Glutamatergic neuron (in vitro differentiated cells): ENCODE results near the gene NTF3. TPM values are rescaled to one million over a fixed set of nuclear protein-coding genes. Genes with fewer than 3 reads are reported as not detected.
A peak's percentile ranks its signal among the peaks of the same experiment; 100 is the strongest.

Experiments
- DNase-seq: peaks from one replicate; pipeline ENCODE4 v3.0.0; 2022
- H3K27ac Mint-ChIP-seq: one replicate; pipeline ENCODE4 v1.8.0; 2020; ENCODE audit warnings: mild to moderate bottlenecking, mixed read lengths, inconsistent platforms; ENCODE audit not compliant: unreplicated experiment
- H3K27me3 Mint-ChIP-seq: one replicate; pipeline ENCODE4 v1.8.0; 2020; ENCODE audit warnings: mild to moderate bottlenecking, moderate library complexity, mixed read lengths, inconsistent platforms; ENCODE audit not compliant: unreplicated experiment
- H3K36me3 Mint-ChIP-seq: one replicate; pipeline ENCODE4 v1.8.0; 2020; ENCODE audit warnings: mild to moderate bottlenecking, mixed read lengths, inconsistent platforms; ENCODE audit not compliant: unreplicated experiment
- H3K4me1 Mint-ChIP-seq: one replicate; pipeline ENCODE4 v1.8.0; 2020; ENCODE audit warnings: mild to moderate bottlenecking, low read depth, mixed read lengths, inconsistent platforms; ENCODE audit not compliant: unreplicated experiment
- H3K4me3 Mint-ChIP-seq: one replicate; pipeline ENCODE4 v1.8.0; 2020; ENCODE audit warnings: mild to moderate bottlenecking, mixed read lengths, inconsistent platforms; ENCODE audit not compliant: unreplicated experiment
- H3K9me3 Mint-ChIP-seq: one replicate; pipeline ENCODE4 v1.8.0; 2020; ENCODE audit warnings: mild to moderate bottlenecking, moderate library complexity, mixed read lengths, inconsistent platforms; ENCODE audit not compliant: unreplicated experiment
- CTCF ChIP-seq: fragments of 200-600 bp; sonication (generic); IDR thresholded peaks from one replicate; pipeline ENCODE4 v1.5.0; 2021; ENCODE audit not compliant: partially characterized antibody, unreplicated experiment
- total RNA-seq: library from RNA; stranded (reverse); fragmentation: NEBNext Ultra II Directional; extraction: Animal tissue kit (Norgen Biotek cat#: 25700); gene quantifications from one replicate; pipeline ENCODE4 v1.2.1, GENCODE V29; 2021; ENCODE audit not compliant: unreplicated experiment

The NTF3 gene
- total RNA-seq, 1 donor from 2014 or later: 5.0 TPM

GRCh38 chr12:5433081-5433844 lies 1.4 kb downstream of the NTF3 start:
- Mint-ChIP-seq H3K27me3 (peaks cover 17% of the 10 kb centered on the region), H3K36me3 (peaks cover 8% of the 10 kb centered on the region), H3K27ac (peak overlapping the region; percentile 4), H3K9me3 (peaks cover 6% of the 10 kb centered on the region), H3K4me1 (peaks cover 20% of the 10 kb centered on the region), H3K4me3 (no peak overlapping the region)
- no peak for TF ChIP-seq CTCF
- peak; percentile 53 for DNase-seq

GRCh38 chr12:5433845-5434646 lies 2.1 kb downstream of the NTF3 start:
- DNase-seq: no peak
- H3K4me1 Mint-ChIP-seq: peaks cover 16% of the 10 kb centered on the region
- peaks cover 17% of the 10 kb centered on the region for H3K27me3 Mint-ChIP-seq
- peaks cover 10% of the 10 kb centered on the region for H3K36me3 Mint-ChIP-seq
- H3K27ac Mint-ChIP-seq: no peak overlapping the region
- H3K4me3 Mint-ChIP-seq: no peak overlapping the region
- TF ChIP-seq CTCF: no peak
- H3K9me3 Mint-ChIP-seq: peaks cover 6% of the 10 kb centered on the region

GRCh38 chr12:5434647-5435560 lies 3.0 kb downstream of the NTF3 start:
- Mint-ChIP-seq H3K27ac (no peak overlapping the region), H3K4me1 (peaks cover 10% of the 10 kb centered on the region), H3K36me3 (peaks cover 10% of the 10 kb centered on the region), H3K9me3 (peaks cover 6% of the 10 kb centered on the region), H3K4me3 (no peak overlapping the region), H3K27me3 (peaks cover 16% of the 10 kb centered on the region)
- TF ChIP-seq CTCF: no peak
- no peak for DNase-seq

- DNase-seq: no peak
- no peak for TF ChIP-seq CTCF
- peaks cover 14% of the 10 kb centered on the region for H3K4me1 Mint-ChIP-seq
- no peak overlapping the region for H3K4me3 Mint-ChIP-seq
- H3K27ac Mint-ChIP-seq: no peak overlapping the region
- peaks cover 10% of the 10 kb centered on the region for H3K36me3 Mint-ChIP-seq
- H3K27me3 Mint-ChIP-seq: peaks cover 8% of the 10 kb centered on the region
- H3K9me3 Mint-ChIP-seq: peaks cover 3% of the 10 kb centered on the region
Observed at GRCh38 chr12:5437182-5437583, 5.3 kb downstream of the NTF3 start.
